Choroid plexus epithelial cell (primary cell): ENCODE measurements around the gene PARD3B.

Source experiments
- DNase-seq: peaks from one replicate; pipeline ENCODE4 v3.0.0-alpha.2; 2010; ENCODE audit warnings: low read depth
- H3K4me3 ChIP-seq: 2 replicates; pipeline ENCODE4 v1.5.1; 2011; ENCODE audit warnings: low read depth, mild to moderate bottlenecking, control low read depth, low read length, moderate library complexity
- TF ChIP-seq, protein P1 (sequence below): conservative IDR thresholded peaks from 2 replicates; pipeline ENCODE4 v1.5.1; 2011; ENCODE audit warnings: low read depth, mild to moderate bottlenecking, control low read depth, inconsistent platforms, low read length, moderate library complexity

PARD3B gene

DNA sequence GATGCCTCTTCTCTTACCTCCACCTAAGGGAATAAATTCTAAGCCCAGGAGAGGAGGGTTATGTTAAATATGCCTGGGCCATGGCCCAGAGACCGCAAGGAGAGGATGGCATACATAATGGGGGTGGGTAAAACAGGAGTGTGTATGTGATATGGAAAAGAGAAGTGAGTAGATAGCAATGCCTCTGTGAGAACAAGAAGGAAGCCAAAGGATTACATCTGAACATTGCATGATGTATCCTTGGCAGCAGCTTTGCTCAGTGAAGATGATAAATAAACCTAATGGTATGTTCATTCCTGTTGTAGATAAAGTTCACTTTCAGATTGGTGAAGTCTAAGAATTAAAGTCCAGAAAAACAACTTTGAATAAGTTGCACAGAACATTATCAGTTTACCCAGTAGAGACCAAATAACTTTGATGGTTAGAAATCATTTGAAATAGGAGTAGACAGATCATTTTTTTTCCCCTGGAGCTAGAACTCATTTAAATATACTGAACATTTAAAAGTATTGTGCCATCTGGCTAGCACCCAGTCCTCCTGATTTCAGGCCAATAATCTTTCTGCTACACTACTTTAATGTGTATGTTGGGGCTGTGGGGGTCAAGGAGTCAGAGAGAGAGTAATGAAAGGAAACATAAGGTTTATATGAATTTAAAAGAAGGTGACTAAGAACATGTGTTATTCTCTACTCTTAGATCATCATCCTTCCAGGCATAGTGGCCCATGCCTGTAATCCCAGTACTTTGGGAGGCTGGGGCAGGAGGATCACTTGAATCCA lies 231.7 kb downstream of the PARD3B start:
- peak; percentile 67 for DNase-seq
- TF ChIP-seq, protein P1, sequence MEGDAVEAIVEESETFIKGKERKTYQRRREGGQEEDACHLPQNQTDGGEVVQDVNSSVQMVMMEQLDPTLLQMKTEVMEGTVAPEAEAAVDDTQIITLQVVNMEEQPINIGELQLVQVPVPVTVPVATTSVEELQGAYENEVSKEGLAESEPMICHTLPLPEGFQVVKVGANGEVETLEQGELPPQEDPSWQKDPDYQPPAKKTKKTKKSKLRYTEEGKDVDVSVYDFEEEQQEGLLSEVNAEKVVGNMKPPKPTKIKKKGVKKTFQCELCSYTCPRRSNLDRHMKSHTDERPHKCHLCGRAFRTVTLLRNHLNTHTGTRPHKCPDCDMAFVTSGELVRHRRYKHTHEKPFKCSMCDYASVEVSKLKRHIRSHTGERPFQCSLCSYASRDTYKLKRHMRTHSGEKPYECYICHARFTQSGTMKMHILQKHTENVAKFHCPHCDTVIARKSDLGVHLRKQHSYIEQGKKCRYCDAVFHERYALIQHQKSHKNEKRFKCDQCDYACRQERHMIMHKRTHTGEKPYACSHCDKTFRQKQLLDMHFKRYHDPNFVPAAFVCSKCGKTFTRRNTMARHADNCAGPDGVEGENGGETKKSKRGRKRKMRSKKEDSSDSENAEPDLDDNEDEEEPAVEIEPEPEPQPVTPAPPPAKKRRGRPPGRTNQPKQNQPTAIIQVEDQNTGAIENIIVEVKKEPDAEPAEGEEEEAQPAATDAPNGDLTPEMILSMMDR: no peak
- H3K4me3 ChIP-seq: no peak overlapping the region

DNA sequence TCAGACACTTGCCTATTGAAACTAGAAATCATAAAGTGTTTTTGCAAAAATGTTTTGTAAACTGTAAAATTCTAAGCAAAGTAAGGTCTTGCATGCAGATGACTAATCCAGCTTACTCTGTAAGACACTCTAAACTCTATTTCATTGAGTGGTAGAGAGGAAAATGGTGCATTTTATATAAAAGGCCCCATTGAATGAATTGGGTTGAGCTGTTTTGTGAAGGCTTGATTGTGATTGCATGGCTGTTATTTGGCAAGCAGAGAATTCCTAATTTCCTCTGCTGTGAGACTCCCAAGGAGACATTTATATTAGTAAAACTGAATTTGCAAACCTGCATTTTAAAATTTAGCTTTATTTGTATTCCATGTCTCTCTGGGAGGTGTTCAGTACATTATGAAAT lies 234.5 kb downstream of the PARD3B start:
- TF ChIP-seq, protein P1: no peak
- H3K4me3 ChIP-seq: no peak overlapping the region
- no peak for DNase-seq

DNA sequence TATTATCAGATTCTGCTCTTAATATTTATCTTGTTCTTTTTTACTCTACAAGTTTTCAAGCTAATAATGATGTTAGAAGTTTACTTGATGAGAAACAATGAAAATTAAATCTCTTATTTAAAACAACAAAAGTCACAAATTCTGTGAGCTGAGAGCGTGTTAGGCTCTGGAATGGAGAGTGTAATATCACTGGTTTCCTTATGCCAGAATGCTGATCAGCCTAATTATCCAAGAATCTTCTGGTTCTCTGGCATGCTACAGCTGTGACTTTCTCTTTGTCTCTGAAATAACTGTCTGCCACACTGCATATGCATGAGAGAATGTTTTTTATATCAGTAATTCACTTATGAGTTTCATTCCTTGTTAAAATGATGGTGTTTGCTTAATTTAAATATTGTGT lies 236.7 kb downstream of the PARD3B start:
- no peak overlapping the region for H3K4me3 ChIP-seq
- DNase-seq: no peak
- TF ChIP-seq, protein P1: no peak

DNA sequence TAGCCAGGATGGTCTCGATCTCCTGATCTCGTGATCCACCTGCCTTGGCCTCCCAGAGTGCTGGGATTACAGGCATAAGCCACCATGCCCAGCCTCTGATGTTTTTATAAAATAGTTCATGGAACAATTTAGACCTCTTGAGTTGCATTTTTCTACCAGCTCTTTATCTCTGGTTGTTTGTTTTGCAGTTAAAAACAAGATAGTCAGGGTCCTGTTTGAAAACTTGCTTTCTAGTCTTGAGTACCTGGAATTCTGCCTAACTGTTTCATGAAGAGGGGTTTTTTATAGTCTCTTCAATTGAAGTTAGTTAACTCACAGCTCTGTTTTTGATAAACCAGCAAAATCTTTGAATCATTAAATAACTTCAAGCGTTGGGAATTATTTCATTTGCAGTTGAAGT lies 244.8 kb downstream of the PARD3B start:
- TF ChIP-seq, protein P1: no peak
- no peak for DNase-seq
- no peak overlapping the region for H3K4me3 ChIP-seq

DNA sequence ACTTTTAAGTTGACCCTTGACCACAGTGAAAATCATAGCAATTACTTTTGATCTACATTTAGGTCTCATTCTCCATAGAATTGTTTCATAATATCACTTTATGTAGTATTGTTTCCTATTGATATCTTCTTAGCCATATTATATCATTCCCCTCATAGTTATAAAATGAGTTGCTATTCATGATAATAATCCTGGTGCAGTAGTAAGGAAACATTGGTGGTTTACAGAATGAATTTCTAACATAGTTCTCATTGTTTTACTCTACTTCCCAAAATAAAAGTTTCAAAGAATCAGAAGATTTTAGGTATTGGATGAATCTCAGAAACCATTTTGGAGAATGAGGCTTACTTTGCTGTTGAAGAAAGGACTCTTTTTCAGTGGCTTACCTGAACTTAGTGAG lies 246.0 kb downstream of the PARD3B start:
- no peak for DNase-seq
- no peak overlapping the region for H3K4me3 ChIP-seq
- TF ChIP-seq, protein P1: no peak

DNA sequence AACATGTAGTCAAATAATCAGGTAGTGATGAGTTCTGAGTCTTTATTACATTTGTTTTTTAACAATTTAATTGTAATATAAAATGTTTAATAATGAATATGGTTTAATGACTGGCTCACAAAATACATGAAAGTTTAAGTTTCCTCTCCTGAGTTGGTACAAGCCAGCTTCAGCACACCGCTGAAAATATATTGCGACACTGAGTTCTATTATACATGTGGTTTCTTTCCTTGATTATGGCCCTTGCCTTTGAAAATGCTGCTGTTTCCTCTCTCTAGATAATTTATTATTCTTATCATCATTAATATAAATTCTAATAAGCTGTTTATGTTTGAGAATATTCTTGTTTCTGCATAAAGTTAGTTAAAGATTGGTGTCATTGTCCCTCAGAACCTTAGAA lies 249.3 kb downstream of the PARD3B start:
- H3K4me3 ChIP-seq: no peak overlapping the region
- DNase-seq: peak; percentile 33
- TF ChIP-seq, protein P1: no peak

DNA sequence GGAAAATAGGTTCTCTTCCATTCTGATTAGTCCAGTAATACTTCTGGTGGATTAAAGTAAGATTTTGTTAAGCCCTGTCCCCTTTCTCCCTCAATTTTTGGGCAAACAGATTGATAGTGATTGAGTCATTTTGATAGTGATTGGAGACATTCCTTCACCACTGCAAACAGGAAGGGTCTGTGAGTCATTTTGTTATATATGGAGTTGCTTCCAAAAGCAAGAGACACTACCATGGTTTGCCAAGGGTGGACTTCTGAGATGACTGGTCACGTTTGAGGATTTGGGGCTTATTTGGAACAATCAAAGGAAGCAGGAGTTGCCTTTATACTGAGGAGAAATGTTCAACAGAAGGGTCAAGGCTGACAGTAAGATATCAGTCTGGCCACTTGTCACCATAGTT lies 249.9 kb downstream of the PARD3B start:
- no peak overlapping the region for H3K4me3 ChIP-seq
- TF ChIP-seq, protein P1: no peak
- DNase-seq: peak; percentile 26
